Small intestine (tissue), 7 donors: ENCODE data around the gene LIPE. TPM values are rescaled to one million over a fixed set of nuclear protein-coding genes. Genes with fewer than 3 reads are reported as not detected.

Source experiments
- DNase-seq, 2 donors: peaks; one replicate each; pipeline versions ENCODE4 v3.0.0 to v3.0.0-alpha.2; 2013
- FAIRE-seq: peaks from 2 replicates; lab custom pipeline; 2012; peaks lifted over from hg19 to GRCh38; lab: Jason Lieb, UNC
- H3K27ac ChIP-seq, 3 donors: one replicate each; pipeline ENCODE4 v1.5.1; 2013; ENCODE audit warnings: low read length in 2 of 3, mild to moderate bottlenecking in 2 of 3, control low read depth in 1 of 3, inconsistent platforms in 1 of 3, low read depth in 1 of 3, moderate library complexity in 1 of 3
- H3K27me3 ChIP-seq, 3 donors: one replicate each; pipeline ENCODE4 v1.6.1; 2013; ENCODE audit warnings: low read length in 3 of 3, inconsistent platforms in 1 of 3; ENCODE audit not compliant: control insufficient read depth in 3 of 3, insufficient read depth in 3 of 3
- H3K36me3 ChIP-seq, 3 donors: one replicate each; pipeline ENCODE4 v1.6.1; 2013; ENCODE audit warnings: low read length in 3 of 3, inconsistent platforms in 1 of 3, low read depth in 1 of 3, mild to moderate bottlenecking in 1 of 3, moderate library complexity in 1 of 3; ENCODE audit not compliant: control insufficient read depth in 3 of 3, insufficient read depth in 2 of 3
- H3K4me1 ChIP-seq, 3 donors: one replicate each; pipeline ENCODE4 v1.6.1; 2013; ENCODE audit warnings: low read length in 2 of 3, inconsistent platforms in 1 of 3, low read depth in 1 of 3, mild to moderate bottlenecking in 1 of 3, moderate library complexity in 1 of 3; ENCODE audit not compliant: control insufficient read depth in 3 of 3, insufficient read depth in 2 of 3
- H3K4me3 ChIP-seq, 3 donors: one replicate each; pipeline ENCODE4 v1.5.1; 2013; ENCODE audit warnings: low read length in 3 of 3, control low read depth in 1 of 3, inconsistent platforms in 1 of 3, low read depth in 1 of 3, mild to moderate bottlenecking in 1 of 3, moderate library complexity in 1 of 3
- H3K9me3 ChIP-seq, 2 donors: one replicate each; pipeline ENCODE4 v1.6.1; 2013; ENCODE audit warnings: low read depth in 1 of 2, low read length in 1 of 2; ENCODE audit not compliant: control insufficient read depth in 2 of 2, insufficient read depth in 1 of 2
- WGBS, 3 donors: extraction: QIAGEN DNeasy Blood & Tissue Kit; methylation state at CpG; one replicate each; pipeline ENCODE4 v1.1.7; 2013; 5-methylcytosine and 5-hydroxymethylcytosine counted together
- polyA plus RNA-seq, 4 donors: library from polyadenylated mRNA; stranded (reverse) in 3 of 4; unstranded in 1 of 4; fragments of 200-250 nt in 3 of 4; fragments of 120-200 nt in 1 of 4; gene quantifications; one replicate each; pipeline versions ENCODE4 v1.2.1 to v1.2.3, GENCODE V29; 2013
- donor health status: healthy with polysubstance abuse.
- donor health status: control.
- donor health status: control.
- donor health status: Bipolar disorder and iron deficiency.
- donor health status: healthy.

LIPE gene
- polyA plus RNA-seq, 4 donors, result 10.1 to 40.2 (median 19.7) TPM

DNA sequence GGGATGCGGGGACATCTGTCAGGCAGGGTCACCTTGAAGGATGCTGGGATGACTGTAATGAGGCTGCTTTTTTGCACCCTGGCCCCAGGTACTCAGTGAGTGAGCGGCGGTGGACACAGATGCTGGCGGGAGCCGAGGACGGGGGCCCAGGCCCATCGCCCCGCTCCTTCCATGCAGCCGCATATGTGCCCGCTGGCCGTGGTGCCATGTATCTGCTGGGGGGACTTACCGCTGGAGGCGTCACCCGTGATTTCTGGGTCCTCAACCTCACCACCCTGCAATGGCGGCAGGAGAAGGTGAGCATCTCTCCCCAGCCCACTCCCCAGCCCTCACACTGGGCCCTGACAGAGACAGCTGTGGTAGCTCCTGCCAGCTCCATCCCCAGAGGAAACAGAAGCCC, 70.5 kb downstream of the LIPE start:
- DNase-seq (no peak), FAIRE-seq (no peak)
- no peak overlapping the region for H3K4me3 ChIP-seq
- H3K27ac ChIP-seq, result no peak overlapping the region
- no peaks in the 10 kb centered on the region for H3K27me3 ChIP-seq
- H3K4me1 ChIP-seq, result no peaks in the 10 kb centered on the region
- peaks cover 0 to 88% (median 0%) of the 10 kb centered on the region in 3 donors for H3K36me3 ChIP-seq
- 96 to 99% (median 96%) methylated on average over 15 of the region's 15 CpGs for WGBS, 3 donors
- H3K9me3 ChIP-seq, result no peaks in the 10 kb centered on the region

DNA sequence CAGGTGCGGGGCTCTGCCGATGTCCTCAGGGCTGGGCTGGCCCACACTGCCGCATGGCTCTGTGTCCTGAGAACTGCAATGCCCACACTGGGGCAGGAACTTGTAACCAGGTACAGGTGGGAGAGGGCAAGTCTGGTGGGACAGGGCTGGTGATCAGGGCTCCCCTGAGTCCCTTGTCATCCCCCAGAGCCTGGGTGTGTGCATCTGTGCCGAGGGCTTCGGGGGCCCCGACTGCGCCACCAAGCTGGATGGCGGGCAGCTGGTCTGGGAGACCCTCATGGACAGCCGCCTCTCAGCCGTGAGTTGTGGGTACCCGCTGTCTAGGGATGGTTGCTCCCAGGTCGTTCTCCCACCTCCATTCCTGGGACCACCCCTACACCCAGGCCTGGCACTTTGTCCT, 71.3 kb downstream of the LIPE start:
- no peak overlapping the region for H3K4me3 ChIP-seq
- no peaks in the 10 kb centered on the region for H3K9me3 ChIP-seq
- WGBS, 3 donors, result 92 to 98% (median 95%) methylated on average over 12 of the region's 12 CpGs
- H3K27me3 ChIP-seq, result no peaks in the 10 kb centered on the region
- no peak overlapping the region for H3K27ac ChIP-seq
- FAIRE-seq, result no peak
- no peak for DNase-seq
- peaks cover 0 to 90% (median 0%) of the 10 kb centered on the region in 3 donors for H3K36me3 ChIP-seq
- H3K4me1 ChIP-seq, result no peaks in the 10 kb centered on the region

DNA sequence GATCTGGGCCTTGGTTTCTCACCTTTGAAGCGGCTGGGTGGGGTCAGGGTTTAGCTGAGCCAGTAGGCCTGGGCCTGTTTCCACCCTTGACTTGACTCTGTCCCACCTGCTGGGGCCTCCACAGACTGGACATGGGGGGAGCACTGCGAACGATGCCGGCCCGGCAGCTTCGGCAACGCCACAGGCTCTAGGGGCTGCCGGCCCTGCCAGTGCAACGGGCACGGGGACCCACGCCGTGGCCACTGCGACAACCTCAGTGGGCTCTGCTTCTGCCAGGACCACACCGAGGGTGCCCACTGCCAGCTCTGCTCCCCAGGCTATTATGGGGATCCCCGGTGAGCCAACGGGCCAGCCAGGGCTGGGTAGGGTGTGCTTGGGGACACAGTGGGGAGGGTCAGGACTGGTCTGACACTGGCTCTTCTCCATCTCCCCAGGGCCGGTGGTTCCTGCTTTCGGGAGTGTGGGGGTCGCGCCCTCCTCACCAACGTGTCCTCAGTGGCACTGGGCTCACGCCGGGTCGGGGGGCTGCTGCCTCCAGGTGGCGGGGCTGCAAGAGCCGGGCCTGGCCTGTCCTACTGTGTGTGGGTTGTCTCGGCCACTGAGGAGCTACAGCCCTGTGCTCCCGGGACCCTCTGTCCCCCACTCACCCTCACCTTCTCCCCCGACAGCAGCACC, 73.7 kb downstream of the LIPE start:
- DNase-seq (no peak), FAIRE-seq (no peak)
- H3K36me3 ChIP-seq, result peaks cover 0 to 96% (median 0%) of the 10 kb centered on the region in 3 donors
- H3K9me3 ChIP-seq, result no peaks in the 10 kb centered on the region
- no peak overlapping the region for H3K27ac ChIP-seq
- WGBS, 3 donors, result 94 to 97% (median 95%) methylated on average over 23 to 29 of the region's 29 CpGs
- H3K27me3 ChIP-seq, result no peaks in the 10 kb centered on the region
- no peak overlapping the region for H3K4me3 ChIP-seq
- H3K4me1 ChIP-seq, result no peaks in the 10 kb centered on the region

DNA sequence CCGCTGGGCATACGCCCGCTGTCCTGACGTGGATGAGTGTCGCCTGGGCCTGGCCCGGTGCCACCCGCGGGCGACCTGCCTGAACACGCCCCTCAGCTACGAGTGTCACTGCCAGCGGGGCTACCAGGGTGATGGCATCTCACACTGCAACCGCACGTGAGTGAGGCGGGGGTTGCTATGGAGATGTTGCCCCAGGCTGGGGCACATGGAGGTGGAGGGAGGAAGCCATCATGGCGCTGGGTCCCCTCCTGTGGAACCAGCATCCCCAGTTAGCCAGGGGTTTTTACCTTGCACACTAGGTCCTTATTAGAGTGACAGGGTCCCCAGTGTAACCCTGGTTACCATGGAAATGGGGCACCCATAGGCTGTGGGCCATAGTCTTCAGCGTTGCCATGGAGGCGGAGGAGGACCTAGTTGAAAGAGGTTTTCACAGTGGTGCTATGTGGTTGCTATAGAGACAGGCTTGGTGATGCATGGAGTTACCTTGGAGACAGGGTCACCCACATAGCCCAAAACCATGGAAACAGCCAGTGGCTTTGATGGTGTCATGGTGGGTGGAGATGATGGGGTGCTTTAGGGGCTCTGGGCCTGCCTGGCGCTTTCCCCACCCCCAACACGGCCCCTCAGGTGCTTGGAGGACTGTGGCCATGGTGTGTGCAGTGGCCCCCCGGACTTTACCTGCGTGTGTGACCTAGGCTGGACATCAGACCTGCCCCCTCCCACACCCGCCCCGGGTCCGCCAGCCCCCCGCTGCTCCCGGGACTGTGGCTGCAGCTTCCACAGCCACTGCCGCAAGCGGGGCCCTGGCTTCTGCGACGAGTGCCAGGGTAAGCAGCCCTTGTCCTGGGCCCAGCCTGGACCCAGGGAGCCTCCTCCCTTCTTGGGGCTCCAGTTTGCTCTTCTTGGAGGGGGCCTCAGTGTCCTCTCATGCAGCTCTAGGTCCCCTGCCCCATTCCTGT, 74.6 kb downstream of the LIPE start:
- Histone ChIP-seq H3K4me3 (no peak overlapping the region), H3K9me3 (no peaks in the 10 kb centered on the region), H3K4me1 (no peaks in the 10 kb centered on the region), H3K27me3 (no peaks in the 10 kb centered on the region), H3K27ac (no peak overlapping the region), H3K36me3 (peaks cover 0 to 94% (median 0%) of the 10 kb centered on the region in 3 donors)
- WGBS, 3 donors, result 82 to 90% (median 89%) methylated on average over 28 to 31 of the region's 31 CpGs
- DNase-seq, result no peak
- FAIRE-seq, result no peak

Other genes with a start within 250 kb of the LIPE start
- 10 to 100 TPM; 22.8 to 41.3 (median 37.8) TPM for gene DEDD2, start 209.7 kb downstream of the LIPE start, polyA plus RNA-seq
- 10 to 100 TPM in 1 of 4 donors, 1 to 10 TPM in 3; 3.2 to 11.3 (median 4.4) TPM for gene ZNF526, start 207.1 kb downstream of the LIPE start, polyA plus RNA-seq
- gene GSK3A, start 184.8 kb downstream of the LIPE start, polyA plus RNA-seq, result 10 to 100 TPM; 48.5 to 73.0 (median 70.6) TPM
- 10 to 100 TPM; 28.6 to 60.7 (median 41.7) TPM for gene ERF, start 172.3 kb downstream of the LIPE start, polyA plus RNA-seq
- gene CIC, start 158.1 kb downstream of the LIPE start, polyA plus RNA-seq, result 10 to 100 TPM; 14.1 to 39.2 (median 24.0) TPM
- gene PRR19, start 125.3 kb downstream of the LIPE start, polyA plus RNA-seq, result 1 to 10 TPM in 2 of 4 donors, under 1 TPM in 2; 0.81 to 1.1 (median 0.99) TPM
- gene PAFAH1B3, start 124.8 kb downstream of the LIPE start, polyA plus RNA-seq, result 10 to 100 TPM; 16.3 to 49.4 (median 26.9) TPM
- gene TMEM145, start 114.1 kb downstream of the LIPE start, polyA plus RNA-seq, result 1 to 10 TPM in 1 of 4 donors, under 1 TPM in 1, not detected in 2; 0.83 to 1.1 TPM
- 10 to 100 TPM in 2 of 4 donors, 1 to 10 TPM in 2; 2.4 to 26.7 (median 6.9) TPM for gene MEGF8, start 101.8 kb downstream of the LIPE start, polyA plus RNA-seq
- 10 to 100 TPM in 1 of 4 donors, 1 to 10 TPM in 3; 5.8 to 28.1 (median 9.0) TPM for gene CNFN, start 37.1 kb downstream of the LIPE start, polyA plus RNA-seq
- gene CXCL17, start 15.6 kb upstream of the LIPE start, polyA plus RNA-seq, result 1 to 10 TPM in 2 of 4 donors, under 1 TPM in 2; 0.12 to 1.6 (median 0.89) TPM
- 10 to 100 TPM; 16.3 to 54.2 (median 32.9) TPM for gene CEACAM1, start 101.1 kb upstream of the LIPE start, polyA plus RNA-seq
- under 1 TPM in 1 of 4 donors, not detected in 3; 0.04 TPM for gene CEACAM8, start 167.5 kb upstream of the LIPE start, polyA plus RNA-seq